Activated CD8-positive, alpha-beta memory T cell treated with anti-CD3 and anti-CD28 coated beads for 4 hours (primary cell): ENCODE data around the gene SYT12.

Experiments used
- DNase-seq, 2 donors: peaks; one replicate each; pipeline ENCODE4 v3.0.0-alpha.2; 2020; ENCODE audit warnings: low read depth in 2 of 2

SYT12 gene

DNA sequence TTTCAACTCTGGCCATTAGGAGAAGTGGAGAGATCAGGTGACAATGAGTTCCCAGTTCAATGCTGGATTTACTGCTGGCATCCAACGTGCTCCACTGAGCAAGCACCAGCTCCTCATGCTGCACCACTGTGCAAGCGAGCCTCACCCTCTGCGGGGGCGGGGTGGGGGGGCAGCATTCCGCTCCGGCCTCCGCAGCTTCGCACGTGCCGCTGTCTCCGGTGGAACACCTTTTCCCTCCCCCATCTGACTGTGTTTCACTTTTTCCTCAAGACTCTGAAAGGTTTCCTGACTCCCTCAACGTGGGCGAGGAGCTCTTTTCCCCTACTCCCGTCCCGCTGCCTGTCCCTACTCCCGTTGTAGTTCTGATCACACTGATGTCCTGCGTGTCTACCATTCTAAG is 32.9 kb downstream of the SYT12 start:
- DNase-seq: no peak

- no peak for DNase-seq
Measured at GRCh38 chr11:67056267-67057204, 33.6 kb downstream of the SYT12 start, which contains the start of gene RHOD. TSS of gene RHOD (plus strand) at chr11:67056847. CDS start at chr11:67056903, 56 bp downstream.

- no peak for DNase-seq
Measured at GRCh38 chr11:67057205-67057672, 34.3 kb downstream of the SYT12 start.

- no peak for DNase-seq
Measured at GRCh38 chr11:67058506-67058905, 35.6 kb downstream of the SYT12 start.

DNA sequence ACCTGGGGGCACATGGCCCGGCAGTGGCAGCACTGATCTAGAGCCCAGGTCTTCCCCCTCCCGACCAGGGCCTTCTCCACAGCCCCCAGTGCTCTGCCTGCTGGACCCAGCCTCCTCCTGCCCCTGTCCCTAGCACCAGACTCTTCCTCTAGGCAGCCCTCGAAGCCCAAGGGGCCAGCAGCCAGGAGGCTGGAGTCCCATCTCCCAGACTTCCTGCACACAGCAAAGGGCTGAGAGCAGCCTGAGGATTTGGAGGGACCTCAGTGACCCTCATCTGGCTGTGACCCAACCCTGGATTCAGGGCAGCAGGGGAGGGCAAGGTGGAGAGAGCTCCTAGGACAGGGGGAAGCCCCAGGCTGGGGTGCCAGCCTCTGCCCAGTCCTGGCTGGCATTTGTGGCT is 36.7 kb downstream of the SYT12 start:
- DNase-seq: no peak

GRCh38 chr11:67060111-67060522 is 37.2 kb downstream of the SYT12 start:
- DNase-seq: no peak

DNA sequence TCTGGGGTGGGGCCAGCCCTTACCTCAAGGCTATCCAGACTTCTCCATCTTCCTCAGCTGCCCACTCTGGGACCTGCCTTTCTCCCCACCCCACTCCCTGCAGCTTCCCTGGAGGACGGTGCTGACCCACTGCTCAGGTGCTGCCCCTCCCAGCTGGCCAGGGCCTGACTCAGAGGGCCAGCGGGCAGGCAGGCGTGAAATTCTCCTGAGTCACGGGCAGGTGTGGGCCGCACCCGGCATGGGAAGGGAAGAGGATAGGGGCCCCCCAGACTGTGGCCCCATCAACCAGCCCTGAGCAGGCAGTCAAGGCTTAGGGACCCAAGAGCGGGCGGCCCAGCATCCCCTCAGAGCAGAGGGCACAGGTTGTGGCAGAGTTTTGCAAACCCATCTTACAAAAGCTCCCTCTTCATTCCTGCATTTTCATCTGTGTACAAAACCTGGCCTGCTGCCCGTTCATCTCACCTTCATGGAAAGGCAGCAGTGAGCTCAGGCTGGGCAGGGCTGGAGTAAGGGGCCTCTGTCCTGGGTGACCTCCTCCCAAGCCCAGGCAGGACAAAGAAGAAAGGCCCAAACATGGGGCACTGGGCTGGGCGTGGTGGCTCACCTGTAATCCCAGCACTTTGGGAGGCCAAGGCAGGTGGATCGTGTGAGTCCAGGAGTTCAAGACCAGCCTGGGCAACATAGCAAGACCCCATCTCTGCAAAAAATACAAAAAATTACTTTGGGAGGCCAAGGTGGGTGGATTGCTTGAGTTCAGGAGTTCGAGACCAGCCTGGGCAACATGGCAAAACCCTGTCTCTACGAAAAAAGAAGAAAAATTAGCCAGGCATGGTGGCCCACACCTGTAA is 39.8 kb downstream of the SYT12 start:
- DNase-seq: no peak

GRCh38 chr11:67066333-67066709 is 43.4 kb downstream of the SYT12 start:
- DNase-seq: no peak

GRCh38 chr11:67071420-67072284 is 48.7 kb downstream of the SYT12 start:
- DNase-seq: peak; percentile 29 to 39

- no peak for DNase-seq
Measured at GRCh38 chr11:67072295-67072694, 49.4 kb downstream of the SYT12 start.

DNA sequence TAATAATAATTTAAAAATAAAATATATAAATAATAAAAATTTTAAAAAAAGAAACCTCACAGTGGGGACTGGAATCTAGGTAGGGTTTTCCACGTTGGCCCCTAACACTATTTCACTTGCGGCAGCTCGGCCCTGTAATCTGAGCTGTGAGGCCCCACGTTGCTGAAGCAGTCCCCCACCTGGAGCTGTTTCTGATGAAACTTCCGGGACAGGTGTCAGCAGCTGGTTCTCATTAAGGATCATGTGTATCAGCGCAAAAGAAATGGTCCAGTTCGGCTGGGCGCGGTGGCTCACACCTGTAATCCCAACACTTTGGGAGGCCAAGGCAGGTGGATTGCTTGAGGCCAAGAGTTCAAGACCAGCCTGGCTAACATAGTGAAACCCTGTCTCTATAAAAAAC is 51.0 kb downstream of the SYT12 start:
- DNase-seq: no peak

- DNase-seq: no peak
Measured at GRCh38 chr11:67076202-67076601, 53.3 kb downstream of the SYT12 start.

- no peak for DNase-seq
Measured at GRCh38 chr11:67079065-67079705, 56.3 kb downstream of the SYT12 start.

- no peak for DNase-seq
Measured at GRCh38 chr11:67082071-67082791, 59.3 kb downstream of the SYT12 start.

DNA sequence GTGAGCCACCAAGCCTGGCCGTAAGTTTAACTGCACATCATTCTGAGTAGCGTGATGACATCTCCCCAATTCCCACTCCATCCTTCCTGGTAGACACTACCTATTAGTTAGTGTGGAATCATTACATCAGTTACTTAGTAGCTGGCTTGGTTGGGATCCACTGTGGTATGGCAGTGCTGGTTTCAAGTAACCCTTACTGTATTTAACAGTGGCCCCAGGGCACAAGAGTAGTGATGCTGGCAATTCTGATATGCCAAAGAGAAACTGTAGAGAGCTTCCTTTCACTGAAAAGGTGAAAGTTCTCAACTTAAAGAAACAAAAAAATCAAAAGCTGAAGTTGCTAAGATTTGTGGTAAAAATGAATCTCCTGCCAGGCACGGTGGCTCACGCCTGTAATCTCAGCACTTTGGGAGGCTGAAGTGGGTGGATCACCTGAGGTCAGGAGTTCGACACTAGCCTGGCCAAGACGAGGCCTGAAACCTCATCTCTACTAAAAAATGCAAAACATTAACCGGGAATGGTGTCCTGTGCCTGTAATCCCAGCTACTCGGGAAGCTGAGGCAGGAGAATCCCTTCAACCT is 60.9 kb downstream of the SYT12 start:
- no peak for DNase-seq

DNA sequence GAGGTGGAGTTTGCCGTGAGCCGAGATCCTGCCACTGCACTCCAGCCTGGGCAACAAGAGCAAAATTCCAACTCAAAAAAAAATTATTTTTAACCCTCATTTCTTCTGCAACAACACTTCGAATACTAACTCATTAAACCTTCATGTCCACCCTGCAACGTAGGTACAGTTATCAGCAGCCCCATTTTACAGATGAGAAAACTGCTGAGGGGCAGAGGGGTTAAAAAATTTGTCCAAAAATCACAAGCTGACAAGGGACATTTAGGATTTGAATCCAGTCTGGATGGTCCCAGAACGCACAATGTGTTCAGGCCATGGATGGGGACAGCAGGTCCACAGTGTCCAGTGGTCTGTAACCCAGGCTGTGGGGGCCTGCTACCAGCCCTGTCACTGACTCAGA is 62.7 kb downstream of the SYT12 start:
- DNase-seq: no peak

DNA sequence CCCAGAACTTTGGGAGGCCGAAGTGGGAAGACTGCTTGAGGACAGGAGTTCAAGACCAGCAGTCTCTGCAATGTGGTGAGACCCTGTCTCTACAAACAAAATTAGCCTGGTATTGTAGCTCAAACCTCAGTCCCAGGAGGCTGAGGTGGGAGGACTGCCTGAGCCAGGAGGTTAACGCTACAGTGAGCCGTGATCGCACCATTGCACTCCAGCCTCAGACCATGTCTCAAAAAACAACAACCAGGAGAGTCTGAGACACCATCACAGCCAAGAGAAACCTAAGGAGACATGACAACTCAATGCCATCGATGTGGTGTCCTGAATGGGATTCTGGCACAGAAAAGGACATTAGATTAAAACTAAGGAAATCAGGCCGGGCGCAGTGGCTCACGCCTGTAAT is 67.8 kb downstream of the SYT12 start:
- DNase-seq: no peak

DNA sequence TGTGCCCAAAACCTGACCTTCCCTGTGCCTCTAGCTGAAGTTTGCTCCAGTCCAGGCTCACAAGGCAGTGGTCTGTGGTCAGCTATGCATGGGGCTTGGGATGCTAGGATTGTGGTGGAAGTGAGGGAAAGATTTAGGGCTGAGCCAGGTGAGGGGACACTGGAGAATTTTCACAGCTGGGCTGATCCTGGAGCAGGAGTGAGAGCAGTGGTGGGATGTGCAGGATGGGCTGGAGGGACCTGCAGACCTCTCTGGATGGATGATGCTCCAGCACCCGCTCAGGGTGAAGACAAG is 72.2 kb downstream of the SYT12 start:
- no peak for DNase-seq

DNA sequence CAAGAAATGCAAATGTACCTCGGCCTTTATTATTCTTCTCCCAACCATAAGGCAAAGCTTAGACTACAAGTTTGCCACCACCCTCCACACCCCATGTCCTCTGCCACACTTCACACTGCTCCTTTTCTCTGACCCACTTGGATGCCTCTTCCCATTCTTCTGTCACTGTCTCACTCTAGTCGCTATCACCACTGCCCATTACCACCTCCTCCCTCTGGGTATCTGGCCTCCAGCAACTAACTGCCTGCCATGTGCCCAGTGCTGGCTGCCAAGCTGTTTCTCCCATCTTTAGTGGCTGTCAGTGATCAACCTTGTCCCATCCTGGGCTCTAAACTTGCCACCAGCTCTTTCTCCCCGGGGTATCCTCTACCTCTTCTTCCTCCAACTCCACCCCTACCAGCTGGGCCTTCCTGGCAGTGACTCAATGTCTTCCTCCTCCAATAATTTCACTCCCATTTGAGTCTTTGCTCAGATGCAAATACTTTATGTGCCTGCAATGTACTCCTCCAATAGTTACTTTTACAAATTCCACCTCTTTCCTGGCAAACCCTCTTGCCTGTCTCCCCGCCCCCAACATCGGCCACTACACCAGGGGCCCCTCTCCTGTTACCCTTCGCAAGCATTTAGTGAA is 76.0 kb downstream of the SYT12 start:
- DNase-seq: no peak

GRCh38 chr11:67099831-67100324 is 76.9 kb downstream of the SYT12 start:
- no peak for DNase-seq
